OCI-M1 (cell line): ENCODE data around the gene TVP23B.
"Not testable (repeated sequence)": the region's sequence is repeated elsewhere in the genome, so short reads cannot be mapped to it uniquely, and the experiment has no call there.

Experiments used
- DNase-seq: peaks from one replicate; lab custom pipeline; 2025; lab: John Stamatoyannopoulos, UW

TVP23B gene

DNA sequence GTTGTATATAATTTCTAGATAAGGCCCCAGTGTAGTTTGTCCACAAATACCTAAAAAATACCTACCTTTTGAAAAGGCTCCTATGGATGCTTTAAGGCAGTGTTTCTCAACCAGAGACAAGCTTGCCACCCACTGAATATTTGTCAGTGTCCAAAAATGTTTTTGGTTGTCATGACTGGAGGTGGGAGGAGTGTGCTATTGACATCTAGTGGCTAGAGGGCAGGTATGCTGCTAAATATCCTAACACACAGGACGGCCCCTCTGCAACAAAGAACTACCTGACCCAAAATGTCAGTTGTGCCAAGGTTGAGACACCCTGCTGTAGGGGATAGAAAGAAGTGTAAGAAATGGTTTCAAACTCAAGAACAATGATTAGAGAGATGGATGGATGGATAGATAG, 10.4 kb downstream of the TVP23B start:
- not testable (repeated sequence) for DNase-seq

GRCh38 chr17:18794841-18795240, 13.9 kb downstream of the TVP23B start:
- DNase-seq = peak; percentile 10

DNA sequence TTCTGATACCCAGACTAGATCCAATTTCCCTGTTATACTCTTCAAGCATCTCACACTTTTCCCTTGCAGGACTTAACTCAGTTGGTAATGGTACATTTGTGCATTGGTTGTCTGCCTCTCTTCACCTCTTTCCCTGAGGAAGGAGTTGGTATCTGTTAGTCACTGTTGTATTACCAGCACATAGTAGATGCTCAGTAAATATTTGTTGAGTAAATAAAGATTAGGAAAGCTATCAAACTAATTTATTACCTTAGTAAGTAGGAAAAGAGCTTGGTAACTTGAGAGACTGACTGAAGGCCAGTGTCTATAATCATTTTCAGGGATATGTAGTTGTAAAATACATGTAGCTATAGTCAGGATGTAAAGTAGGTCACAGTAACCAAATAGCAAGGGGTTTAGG, 15.9 kb downstream of the TVP23B start:
- DNase-seq = not testable (repeated sequence)

- DNase-seq = not testable (repeated sequence)
These were observed 22.7 kb downstream of the TVP23B start for GRCh38 chr17:18803458-18804245.

- DNase-seq = peak; percentile 62
These were observed 34.9 kb downstream of the TVP23B start for GRCh38 chr17:18815924-18816323.

DNA sequence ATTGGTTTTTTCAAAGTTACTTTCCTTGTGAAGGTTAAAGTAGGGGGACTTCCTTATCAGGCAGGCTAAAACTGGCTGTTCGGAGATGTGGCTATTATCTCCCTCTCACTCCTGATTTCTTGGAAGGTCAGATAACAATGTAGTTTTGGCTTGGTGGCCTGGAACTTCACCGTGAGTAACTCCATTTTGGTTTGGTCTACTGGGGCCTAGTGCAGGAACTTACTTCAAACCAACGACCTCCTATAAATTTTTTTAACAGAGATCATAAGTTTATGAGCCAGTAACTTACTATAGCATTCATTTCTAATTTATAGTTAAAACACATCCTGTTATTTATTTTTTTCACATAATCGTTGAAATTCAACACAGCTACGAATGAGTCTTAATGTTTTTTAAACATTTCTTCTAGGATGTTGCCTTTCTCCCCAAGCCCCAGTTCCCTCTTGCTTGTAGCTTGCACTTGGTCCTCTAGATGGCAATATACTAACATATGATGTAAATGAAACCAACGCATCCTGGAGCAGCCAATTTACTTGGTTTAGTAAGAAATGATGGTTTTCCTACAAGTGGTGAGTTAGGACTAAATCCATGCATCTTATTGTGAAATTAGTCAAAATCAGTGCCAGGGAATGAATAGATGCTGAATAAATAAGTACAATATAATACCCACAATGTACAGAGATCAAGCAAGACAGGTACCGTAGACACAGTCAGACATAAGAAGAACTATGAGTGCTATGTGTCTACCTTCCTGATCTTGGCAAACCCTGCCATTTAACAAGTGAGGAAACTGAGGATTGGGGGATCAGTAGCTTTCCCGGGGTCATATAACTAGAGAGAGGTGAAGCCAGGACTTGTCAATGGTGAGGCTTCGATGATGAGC, 35.7 kb downstream of the TVP23B start:
- DNase-seq = peak; percentile 81

- DNase-seq = not testable (repeated sequence)
These were observed 40.4 kb downstream of the TVP23B start for GRCh38 chr17:18821430-18821829.

GRCh38 chr17:18827613-18828012, 46.6 kb downstream of the TVP23B start:
- DNase-seq = not testable (repeated sequence)

GRCh38 chr17:18848501-18848900, 67.5 kb downstream of the TVP23B start:
- no peak for DNase-seq

DNA sequence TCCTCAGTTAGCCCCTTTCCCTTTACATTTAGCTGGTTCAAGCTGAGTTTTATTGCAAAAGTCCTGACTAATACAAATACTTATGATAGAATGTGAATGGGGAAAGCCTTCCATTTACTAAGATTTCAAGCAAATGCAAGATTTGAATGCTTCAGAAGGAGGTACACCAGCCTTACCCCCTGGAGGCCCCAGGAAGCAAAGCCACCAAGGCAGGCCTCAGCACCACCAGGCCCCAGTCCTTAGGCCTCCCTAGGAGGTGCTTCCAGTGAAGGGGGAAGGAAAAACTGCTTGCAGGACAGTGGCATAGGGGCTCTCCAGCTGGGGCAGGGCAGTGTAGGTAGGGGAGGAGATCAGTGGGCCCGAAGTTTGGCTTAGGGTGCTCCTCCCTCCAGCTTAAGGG, 69.7 kb downstream of the TVP23B start:
- DNase-seq = no peak

DNA sequence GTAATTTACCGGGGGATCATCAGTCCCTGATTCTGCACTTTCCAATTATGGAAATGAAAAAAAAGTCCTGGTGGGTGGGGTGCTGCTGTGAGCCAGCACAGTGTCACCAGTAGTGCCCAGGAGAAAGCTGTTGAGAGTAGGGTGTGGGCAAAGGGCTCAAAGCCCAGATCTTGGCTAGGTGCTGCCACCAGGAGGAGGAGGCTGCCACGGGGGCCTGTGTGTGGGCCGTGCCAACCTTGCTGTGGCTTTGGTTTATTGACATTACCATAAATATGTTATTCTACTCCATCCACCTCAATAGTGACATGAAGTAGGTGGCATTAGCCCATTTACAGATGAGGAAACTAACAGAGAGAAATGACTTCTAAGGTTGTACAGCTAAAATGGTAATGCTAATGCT, 70.2 kb downstream of the TVP23B start:
- DNase-seq = no peak

DNA sequence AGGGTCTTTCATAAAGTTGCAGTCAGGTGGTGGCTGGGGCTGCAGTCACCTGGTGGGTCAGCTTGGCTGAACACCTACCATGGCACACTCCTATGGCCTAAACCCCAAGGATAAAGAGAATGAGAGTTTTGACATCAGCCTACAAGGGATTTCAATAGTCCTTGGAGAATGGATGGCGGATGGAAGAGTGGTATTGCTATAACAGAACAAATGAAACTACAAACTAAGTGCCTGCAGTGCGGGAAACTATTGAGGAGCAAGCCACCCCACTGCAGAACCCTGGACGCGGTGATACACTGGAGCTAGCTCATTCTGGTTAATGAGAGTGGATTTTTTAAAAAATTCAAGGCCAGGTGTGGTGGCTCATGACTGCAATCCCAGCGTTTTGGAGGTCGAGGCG, 74.0 kb downstream of the TVP23B start:
- DNase-seq = no peak

DNA sequence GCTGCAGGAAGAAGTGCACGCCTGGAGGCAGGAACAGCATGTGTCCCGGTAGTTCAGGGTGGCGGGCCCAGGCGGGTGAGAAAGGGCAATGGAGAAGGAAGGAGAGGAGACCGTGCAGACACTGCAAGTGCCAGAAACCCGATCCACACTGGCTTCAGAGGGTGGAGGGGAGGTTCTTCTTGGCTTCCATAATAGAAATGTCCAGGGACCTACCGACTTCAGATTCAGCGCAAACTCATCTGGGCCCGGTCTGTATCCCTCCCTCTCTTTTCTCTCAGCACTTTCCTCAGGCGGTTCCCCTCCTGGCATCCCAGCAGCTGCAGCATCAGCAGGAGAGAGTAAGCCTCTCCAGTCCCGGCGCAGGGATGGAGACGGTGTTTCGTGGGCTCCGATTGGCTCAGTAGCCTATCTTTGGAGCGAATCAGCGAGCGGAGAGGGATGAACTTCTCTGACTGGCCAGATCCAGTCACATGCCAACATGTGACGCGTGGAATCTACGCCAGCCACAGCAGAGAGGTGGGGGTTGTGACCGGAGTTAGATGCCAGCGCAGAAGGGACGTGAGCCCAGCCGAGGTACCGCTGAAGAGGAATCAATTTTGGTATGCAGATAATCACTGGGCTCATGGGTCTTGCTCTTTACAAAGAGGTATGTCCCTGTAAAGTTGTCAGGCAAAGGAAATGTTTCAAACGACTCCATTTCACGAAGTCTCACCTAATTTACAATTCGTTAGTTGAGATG, 75.0 kb downstream of the TVP23B start:
- DNase-seq = peak; percentile 93
